T-helper 17 cell (primary cell): ENCODE data around the gene MICAL3. TPM values are rescaled to one million over a fixed set of nuclear protein-coding genes. Genes with fewer than 3 reads are reported as not detected.
A peak's percentile ranks its signal among the peaks of the same experiment; 100 is the strongest.
"Not testable (repeated sequence)": the region's sequence is repeated elsewhere in the genome, so short reads cannot be mapped to it uniquely, and the experiment has no call there.

Source experiments
- ATAC-seq: fragments of 150-1000 bp; cut with Tn5 transposase; 2 replicates; pipeline ENCODE4 v1.10.0; 2021; ENCODE audit warnings: mild to moderate bottlenecking, moderate library complexity
- DNase-seq, 3 donors: peaks; one replicate each; pipeline versions ENCODE4 v3.0.0 to v3.0.0-alpha.2; 2020 to 2021
- H3K9me3 ChIP-seq: one replicate; pipeline ENCODE4 v1.7.0; 2013; ENCODE audit warnings: low read length, mild to moderate bottlenecking; ENCODE audit not compliant: control insufficient read depth, poor library complexity, severe bottlenecking
- H3K27ac Mint-ChIP-seq: one replicate; pipeline ENCODE4 v1.8.0; 2022; ENCODE audit warnings: mild to moderate bottlenecking, moderate library complexity, mixed read lengths
- H3K27me3 Mint-ChIP-seq: one replicate; pipeline ENCODE4 v1.8.0; 2022; ENCODE audit warnings: mixed read lengths
- H3K36me3 Mint-ChIP-seq: one replicate; pipeline ENCODE4 v1.8.0; 2022; ENCODE audit warnings: low read depth, mixed read lengths
- H3K4me1 Mint-ChIP-seq: one replicate; pipeline ENCODE4 v1.8.0; 2022; ENCODE audit warnings: mild to moderate bottlenecking, mixed read lengths
- H3K4me3 Mint-ChIP-seq: one replicate; pipeline ENCODE4 v1.8.0; 2022; ENCODE audit warnings: mild to moderate bottlenecking, moderate library complexity, mixed read lengths
- total RNA-seq, 4 donors: library from RNA in 2 of 4; stranded (reverse) in 2 of 4; gene quantifications; one replicate each; pipeline ENCODE4 v1.2.3 and lab custom pipeline; 2022 to 2026

The MICAL3 gene
- total RNA-seq, 2 donors from 2014 or later = 28.9 to 37.0 TPM

DNA sequence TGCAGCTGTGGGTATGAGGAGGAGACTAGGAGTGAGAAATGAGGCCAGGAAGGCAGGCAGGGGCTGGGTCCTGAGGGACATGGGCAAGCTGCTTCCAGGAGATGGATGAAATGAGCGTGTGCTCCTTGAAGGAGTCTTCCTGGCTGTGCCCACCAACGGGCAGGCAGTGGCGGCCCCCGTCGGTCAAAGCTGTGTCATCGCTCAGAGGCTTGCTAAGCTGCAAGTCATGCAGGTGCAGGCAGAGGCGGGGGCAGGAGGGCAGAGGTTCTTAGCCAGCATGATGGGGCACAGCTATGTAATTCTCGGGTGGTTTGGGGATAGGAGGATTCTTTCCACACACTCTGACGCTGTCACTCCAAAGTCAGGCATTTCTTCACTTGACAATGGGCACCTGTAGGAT, 40.9 kb upstream of the MICAL3 start:
- H3K9me3 ChIP-seq = no peaks in the 10 kb centered on the region
- ATAC-seq (no peak), DNase-seq (no peak)
- Mint-ChIP-seq H3K27ac (peak overlapping the region; percentile 14), H3K27me3 (peaks cover 59% of the 10 kb centered on the region), H3K36me3 (peaks cover 3% of the 10 kb centered on the region), H3K4me1 (peaks cover 8% of the 10 kb centered on the region), H3K4me3 (peak overlapping the region; percentile 45)

DNA sequence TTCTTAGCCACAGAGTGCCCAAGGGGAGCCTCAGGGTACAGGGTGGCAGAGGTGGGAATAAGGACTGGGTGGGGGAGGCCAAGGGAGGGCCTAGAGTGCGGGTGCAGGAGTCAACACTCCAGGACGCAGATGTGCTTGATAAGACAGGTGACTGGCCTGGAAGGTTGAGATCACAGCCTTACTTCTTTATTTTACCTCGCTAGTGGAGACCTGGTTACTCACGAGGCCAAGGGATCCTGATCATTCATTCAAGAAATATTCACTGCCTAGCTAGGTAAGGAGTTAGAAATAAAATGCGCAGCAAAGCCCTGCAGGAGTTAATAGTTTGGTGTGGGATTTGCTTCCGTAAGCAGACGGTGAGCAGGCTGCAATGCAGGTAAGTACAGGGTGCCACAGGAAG, 40.3 kb upstream of the MICAL3 start:
- Mint-ChIP-seq H3K4me3 (no peak overlapping the region), H3K36me3 (peaks cover 3% of the 10 kb centered on the region), H3K27ac (peak overlapping the region; percentile 14), H3K4me1 (peaks cover 8% of the 10 kb centered on the region), H3K27me3 (peaks cover 61% of the 10 kb centered on the region)
- ATAC-seq = no peak
- no peaks in the 10 kb centered on the region for H3K9me3 ChIP-seq
- DNase-seq = no peak

DNA sequence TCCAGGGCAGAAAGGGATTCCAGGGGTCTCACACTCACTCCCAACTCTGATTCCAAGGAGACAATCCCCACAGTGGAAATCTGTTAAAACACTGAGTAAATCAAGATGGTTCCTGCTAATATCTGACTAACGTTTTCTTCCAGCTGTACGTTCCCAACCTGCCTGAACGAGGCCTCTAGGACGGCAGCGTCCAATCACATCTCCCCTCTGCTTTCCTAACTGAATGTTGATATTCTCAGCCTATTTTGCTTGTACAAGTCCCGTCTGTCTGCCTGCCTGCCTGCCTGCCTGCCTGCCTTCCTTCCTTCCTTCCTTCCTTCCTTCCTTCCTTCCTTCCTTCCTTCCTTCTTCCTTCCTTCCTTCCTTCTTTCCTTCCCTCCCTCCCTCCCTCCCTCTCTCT, 39.4 kb upstream of the MICAL3 start:
- DNase-seq, H3K4me3 Mint-ChIP-seq, ATAC-seq, H3K9me3 ChIP-seq, H3K36me3 Mint-ChIP-seq, H3K27ac Mint-ChIP-seq: not testable (repeated sequence)
- H3K27me3 Mint-ChIP-seq = peaks cover 62% of the 10 kb centered on the region
- peaks cover 11% of the 10 kb centered on the region for H3K4me1 Mint-ChIP-seq

DNA sequence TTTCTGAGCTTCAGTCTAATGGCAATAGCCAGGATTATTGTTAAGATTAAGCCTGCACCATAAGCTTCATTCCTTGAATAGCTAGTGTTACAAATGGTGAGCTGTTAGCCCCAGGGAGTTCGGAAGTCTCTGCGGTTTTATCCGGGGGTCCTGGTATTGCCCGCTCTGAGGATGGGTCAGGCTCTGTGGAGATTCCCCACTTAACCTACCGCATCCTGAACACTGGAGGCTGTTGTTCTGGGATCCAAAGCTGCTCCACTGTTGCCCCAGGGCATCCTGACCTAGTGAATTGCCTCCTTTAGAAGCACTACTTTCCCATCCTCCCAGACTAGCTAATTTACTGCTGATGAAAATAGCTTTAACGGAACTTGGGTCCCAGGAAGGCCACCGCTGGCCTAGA, 38.9 kb upstream of the MICAL3 start:
- Mint-ChIP-seq H3K27me3 (peaks cover 62% of the 10 kb centered on the region), H3K36me3 (peaks cover 5% of the 10 kb centered on the region), H3K4me1 (peaks cover 11% of the 10 kb centered on the region), H3K4me3 (no peak overlapping the region), H3K27ac (no peak overlapping the region)
- ATAC-seq (no peak), DNase-seq (no peak)
- H3K9me3 ChIP-seq = no peaks in the 10 kb centered on the region

DNA sequence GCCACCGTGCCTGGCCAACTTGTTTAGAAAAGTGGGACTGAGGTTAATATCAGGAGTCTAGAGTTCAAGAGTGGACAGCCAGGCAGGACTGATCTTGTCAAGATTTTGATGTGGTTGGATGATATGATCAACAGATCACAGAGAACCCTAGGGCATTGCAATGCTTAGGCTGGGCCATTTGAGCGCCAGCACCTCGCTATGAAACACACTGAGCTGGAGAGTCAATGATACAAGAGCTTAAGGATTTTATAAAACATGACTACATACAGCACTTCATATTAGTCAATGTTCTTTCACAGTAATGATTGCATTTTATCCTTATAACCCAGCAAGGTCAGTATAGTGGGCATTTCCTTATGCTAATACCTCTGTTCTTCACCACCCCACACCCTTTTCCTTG, 38.1 kb upstream of the MICAL3 start:
- no peak for DNase-seq
- no peak for ATAC-seq
- Mint-ChIP-seq H3K27ac (no peak overlapping the region), H3K4me1 (peaks cover 8% of the 10 kb centered on the region), H3K27me3 (peaks cover 62% of the 10 kb centered on the region), H3K4me3 (no peak overlapping the region), H3K36me3 (peaks cover 5% of the 10 kb centered on the region)
- H3K9me3 ChIP-seq = no peaks in the 10 kb centered on the region

DNA sequence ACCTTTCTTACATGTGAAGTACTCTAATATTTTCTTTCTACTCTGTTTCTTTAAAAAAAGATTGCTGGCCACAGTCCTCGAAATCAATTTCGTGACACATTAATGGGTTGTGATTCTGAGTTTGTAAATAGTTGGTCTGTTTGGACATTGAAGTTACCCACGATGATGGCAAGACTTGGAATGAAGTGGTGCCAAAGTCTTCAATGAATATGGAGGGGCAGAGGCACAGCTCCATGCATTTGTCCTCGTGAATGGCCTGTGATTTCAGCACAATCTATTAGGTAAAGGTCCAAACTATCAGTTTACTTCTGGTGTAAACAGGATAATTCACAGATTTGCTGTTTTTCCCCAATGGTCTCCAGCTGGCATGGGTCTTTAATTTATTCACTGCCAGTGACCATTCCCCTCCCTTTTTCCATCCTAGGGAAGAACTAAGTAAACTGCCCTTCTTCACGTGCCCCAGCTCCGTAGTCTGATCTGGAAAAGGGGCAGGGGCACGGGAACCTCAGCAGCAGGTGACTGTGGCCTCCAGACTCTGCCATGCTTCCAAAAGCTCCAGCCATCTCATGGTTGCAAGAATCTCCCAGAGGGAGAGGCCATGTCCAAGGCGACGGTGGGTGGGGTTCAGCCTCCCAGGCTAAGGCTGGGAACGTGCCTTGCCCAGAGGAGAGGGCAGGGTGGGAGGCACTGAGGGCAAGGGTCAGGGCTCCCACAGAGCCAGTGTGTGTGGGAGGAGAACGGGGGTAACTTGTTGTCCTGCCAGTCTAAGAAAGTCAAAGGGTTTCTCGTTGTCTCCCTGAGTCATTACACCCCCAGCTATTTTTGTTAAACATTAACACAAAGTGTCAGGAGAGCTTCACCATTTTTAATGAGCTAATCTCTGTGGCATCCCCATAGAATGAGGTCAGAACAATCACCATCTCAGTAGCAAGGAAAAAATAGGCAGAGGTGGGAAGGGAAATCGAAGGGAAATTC, 36.6 kb upstream of the MICAL3 start:
- ATAC-seq = no peak
- Mint-ChIP-seq H3K36me3 (peaks cover 2% of the 10 kb centered on the region), H3K4me1 (peaks cover 6% of the 10 kb centered on the region), H3K4me3 (no peak overlapping the region), H3K27me3 (peaks cover 47% of the 10 kb centered on the region), H3K27ac (no peak overlapping the region)
- no peak for DNase-seq
- H3K9me3 ChIP-seq = no peaks in the 10 kb centered on the region

DNA sequence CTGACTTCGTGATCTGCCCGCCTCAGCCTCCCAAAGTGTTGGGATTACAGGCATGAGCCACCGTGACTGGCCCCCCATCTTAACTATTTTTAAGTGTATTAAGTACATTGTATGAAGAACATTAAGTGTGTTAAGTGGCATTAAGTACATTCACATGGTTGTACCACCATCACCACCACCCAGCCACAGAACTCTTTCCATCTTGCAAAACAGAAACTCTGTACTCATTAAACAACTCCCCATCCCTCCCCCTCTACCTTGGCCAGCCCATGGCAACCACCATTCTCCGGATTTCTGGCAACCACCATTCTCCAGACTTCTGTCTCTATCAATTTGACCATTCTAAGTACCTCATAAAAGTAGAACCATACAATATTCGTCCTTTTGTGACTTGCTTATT, 35.6 kb upstream of the MICAL3 start:
- Mint-ChIP-seq H3K4me3 (no peak overlapping the region), H3K4me1 (peaks cover 6% of the 10 kb centered on the region), H3K36me3 (peaks cover 2% of the 10 kb centered on the region), H3K27ac (no peak overlapping the region), H3K27me3 (peaks cover 38% of the 10 kb centered on the region)
- H3K9me3 ChIP-seq = no peaks in the 10 kb centered on the region
- DNase-seq (no peak), ATAC-seq (no peak)

DNA sequence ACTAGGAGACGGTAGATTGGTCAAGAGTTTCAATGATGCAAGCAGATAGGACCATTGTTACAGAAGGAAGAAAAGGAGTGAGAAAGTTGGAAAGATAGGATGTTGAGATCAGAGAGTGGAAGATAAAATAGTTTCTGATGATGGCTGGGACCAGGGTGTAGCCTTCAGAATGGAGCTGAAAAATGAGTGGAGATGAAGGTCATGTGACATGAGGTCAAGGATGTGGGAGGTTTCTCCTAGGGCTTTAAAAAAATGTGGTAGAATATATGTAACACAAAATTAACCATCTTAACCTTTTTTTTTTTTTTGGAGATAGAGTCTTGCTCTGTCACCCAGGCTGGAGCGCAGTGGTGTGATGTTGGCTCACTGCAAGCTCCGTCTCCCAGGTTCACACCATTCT, 35.1 kb upstream of the MICAL3 start:
- Mint-ChIP-seq H3K27ac (no peak overlapping the region), H3K27me3 (peaks cover 32% of the 10 kb centered on the region), H3K4me3 (no peak overlapping the region), H3K4me1 (peaks cover 6% of the 10 kb centered on the region), H3K36me3 (peaks cover 2% of the 10 kb centered on the region)
- ATAC-seq = no peak
- H3K9me3 ChIP-seq = no peaks in the 10 kb centered on the region
- DNase-seq = no peak

DNA sequence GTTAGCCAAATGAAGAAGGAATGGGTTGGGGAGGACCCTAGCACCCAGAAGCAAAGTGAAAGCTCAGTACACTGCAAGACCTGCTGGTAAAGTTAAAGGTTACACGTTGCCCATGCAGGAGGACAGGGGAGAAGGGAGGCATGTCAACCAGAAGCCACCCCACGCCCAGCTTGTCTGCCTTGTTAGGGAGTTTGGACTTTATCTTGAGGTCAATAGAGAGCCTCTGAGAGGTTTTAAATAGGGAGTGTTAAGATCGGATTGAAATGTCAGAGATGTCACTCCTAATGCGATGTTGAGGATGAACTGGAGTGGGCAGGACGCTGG, 34.7 kb upstream of the MICAL3 start:
- Mint-ChIP-seq H3K27ac (no peak overlapping the region), H3K4me3 (no peak overlapping the region), H3K27me3 (peaks cover 32% of the 10 kb centered on the region), H3K36me3 (peaks cover 2% of the 10 kb centered on the region), H3K4me1 (peaks cover 6% of the 10 kb centered on the region)
- DNase-seq (no peak), ATAC-seq (no peak)
- H3K9me3 ChIP-seq = no peaks in the 10 kb centered on the region

DNA sequence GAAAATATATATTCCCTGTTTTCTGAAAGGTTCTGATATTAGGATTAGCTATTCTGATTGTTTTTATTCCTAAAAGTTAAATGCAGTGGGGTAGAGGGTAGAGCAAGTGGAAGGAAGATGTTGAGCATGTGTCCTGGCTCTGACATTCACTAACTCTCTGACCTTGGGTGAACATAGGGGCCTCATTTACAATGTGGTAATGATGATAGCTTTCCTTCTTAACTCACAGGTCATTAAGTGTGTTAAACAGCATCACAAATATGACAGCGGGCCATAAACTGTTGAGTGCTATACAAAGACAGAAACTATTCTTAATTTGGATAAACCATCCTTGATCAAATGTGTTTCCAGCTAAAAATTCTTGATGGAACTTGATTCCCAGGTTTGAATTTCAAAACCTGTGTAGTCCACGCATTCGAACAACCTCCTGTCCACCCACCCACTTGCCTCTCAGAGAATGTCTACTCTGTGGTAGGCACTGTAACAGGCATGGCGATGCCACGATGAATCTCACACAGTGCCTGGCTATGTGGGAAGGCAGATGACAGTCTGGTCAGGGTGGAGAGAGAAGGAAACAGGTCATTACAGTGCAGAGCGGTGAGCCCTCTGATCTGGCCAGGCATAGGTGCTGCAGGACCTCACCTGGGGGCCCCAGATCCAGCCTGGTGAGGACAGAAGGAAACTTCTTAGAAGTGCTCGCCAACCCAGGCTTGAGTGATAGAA, 34.2 kb upstream of the MICAL3 start:
- Mint-ChIP-seq H3K36me3 (peaks cover 2% of the 10 kb centered on the region), H3K4me3 (no peak overlapping the region)
- no peak for DNase-seq

DNA sequence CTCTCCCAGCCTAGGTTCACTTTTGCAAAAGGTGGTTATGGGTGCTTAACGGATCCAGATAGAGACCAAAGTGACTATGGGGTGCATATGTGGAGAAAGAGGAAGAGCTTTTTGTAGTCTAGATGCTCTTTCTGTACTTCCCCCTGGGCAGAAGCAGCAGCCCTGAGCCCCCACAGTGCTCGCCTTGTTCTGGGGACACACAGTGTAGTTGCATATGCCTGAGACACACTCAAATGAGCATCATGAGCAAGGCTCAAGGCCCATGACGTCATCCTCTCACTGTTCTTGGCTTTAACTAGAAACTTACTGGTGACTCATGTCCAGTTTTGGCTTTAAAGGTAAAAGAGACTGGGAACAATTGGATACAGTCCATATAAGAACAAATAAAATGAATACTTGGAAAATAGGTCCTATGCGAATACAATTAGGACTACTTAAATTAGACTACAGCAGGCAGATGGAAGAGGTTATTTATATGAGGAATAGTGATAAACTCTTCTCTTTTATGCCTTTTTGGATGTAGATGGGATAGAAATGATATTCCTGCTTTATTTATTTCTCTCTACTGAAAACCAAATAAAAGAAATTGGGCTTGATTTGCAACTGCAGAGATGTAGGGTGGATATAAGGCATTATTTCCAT, 33.3 kb upstream of the MICAL3 start:
- ATAC-seq (peak; percentile 76), DNase-seq (no peak)
- H3K27ac Mint-ChIP-seq = peak overlapping the region; percentile 54

More for the DNA sequence above, 34.2 kb upstream of the MICAL3 start:
- ATAC-seq = no peak
- H3K27ac Mint-ChIP-seq = no peak overlapping the region
- peaks cover 29% of the 10 kb centered on the region for H3K27me3 Mint-ChIP-seq
- H3K4me1 Mint-ChIP-seq = peaks cover 6% of the 10 kb centered on the region
- no peaks in the 10 kb centered on the region for H3K9me3 ChIP-seq

DNA sequence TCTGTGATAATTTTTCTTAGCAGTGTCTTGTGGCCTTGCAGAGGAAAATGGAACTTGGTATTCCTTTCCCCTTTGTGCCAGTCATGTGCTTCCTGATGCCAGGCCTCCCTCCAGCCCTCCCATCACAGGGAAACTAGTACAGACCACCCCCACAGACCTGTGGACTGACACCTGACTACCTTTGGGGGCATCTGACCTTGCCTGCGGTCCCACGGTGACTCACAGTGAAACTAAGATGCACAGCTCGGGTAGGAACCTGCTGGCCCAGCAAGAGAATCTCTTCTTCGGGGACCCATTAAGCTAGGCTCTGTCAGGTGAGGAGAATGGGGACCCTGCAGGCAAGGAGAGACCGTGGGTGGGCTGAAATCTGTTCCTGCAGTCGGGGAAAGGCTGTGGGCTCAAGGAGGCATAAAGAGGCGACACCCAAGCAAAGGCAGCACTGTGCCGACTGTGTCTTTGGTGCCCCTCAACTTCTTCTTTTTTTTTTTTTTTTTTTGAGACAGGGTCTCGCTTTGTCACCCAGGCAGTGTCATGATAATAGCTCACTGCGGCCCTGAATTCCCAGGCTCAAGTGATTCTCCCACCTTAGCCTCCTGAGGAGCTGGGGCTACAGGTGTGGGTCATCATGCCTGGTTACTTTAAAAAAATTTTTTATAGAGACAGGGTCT, 32.6 kb upstream of the MICAL3 start:
- H3K4me1 Mint-ChIP-seq = peaks cover 6% of the 10 kb centered on the region
- peaks cover 2% of the 10 kb centered on the region for H3K36me3 Mint-ChIP-seq
- peaks cover 28% of the 10 kb centered on the region for H3K27me3 Mint-ChIP-seq
- H3K27ac Mint-ChIP-seq = peak overlapping the region; percentile 54
- peak; percentile 66 for ATAC-seq
- H3K9me3 ChIP-seq = no peaks in the 10 kb centered on the region
- no peak for DNase-seq
- H3K4me3 Mint-ChIP-seq = no peak overlapping the region

More for the DNA sequence above, 33.3 kb upstream of the MICAL3 start:
- no peaks in the 10 kb centered on the region for H3K9me3 ChIP-seq
- peaks cover 2% of the 10 kb centered on the region for H3K36me3 Mint-ChIP-seq
- no peak overlapping the region for H3K4me3 Mint-ChIP-seq
- H3K27me3 Mint-ChIP-seq = peaks cover 28% of the 10 kb centered on the region
- peaks cover 6% of the 10 kb centered on the region for H3K4me1 Mint-ChIP-seq
